Rectal smooth muscle tissue (tissue), 1 donor: ENCODE results near the gene CACNA2D3.

ENCODE experiments used
- H3K27ac ChIP-seq: one replicate; pipeline ENCODE4 v1.7.0; 2013; ENCODE audit warnings: low read depth, low read length, inconsistent platforms
- H3K27me3 ChIP-seq: one replicate; pipeline ENCODE4 v1.7.0; 2013; ENCODE audit warnings: low read length; ENCODE audit not compliant: control insufficient read depth, insufficient read depth
- H3K36me3 ChIP-seq: one replicate; pipeline ENCODE4 v1.7.0; 2013; ENCODE audit warnings: low read length; ENCODE audit not compliant: control insufficient read depth, insufficient read depth
- H3K4me1 ChIP-seq: one replicate; pipeline ENCODE4 v1.7.0; 2013; ENCODE audit warnings: low read length; ENCODE audit not compliant: control insufficient read depth, insufficient read depth
- H3K4me3 ChIP-seq: one replicate; pipeline ENCODE4 v1.7.0; 2013; ENCODE audit warnings: low read length
- H3K9ac ChIP-seq: one replicate; pipeline ENCODE4 v1.7.0; 2013; ENCODE audit warnings: low read length

Gene CACNA2D3

GRCh38 chr3:55065331-55065730 lies 943.0 kb downstream of the CACNA2D3 start:
- H3K27me3 ChIP-seq, result no peaks in the 10 kb centered on the region
- no peak overlapping the region for H3K9ac ChIP-seq
- no peaks in the 10 kb centered on the region for H3K36me3 ChIP-seq
- H3K27ac ChIP-seq, result no peak overlapping the region
- no peak overlapping the region for H3K4me3 ChIP-seq
- peaks cover 5% of the 10 kb centered on the region for H3K4me1 ChIP-seq

GRCh38 chr3:55066551-55067047 lies 944.2 kb downstream of the CACNA2D3 start:
- Histone ChIP-seq H3K4me3 (no peak overlapping the region), H3K4me1 (peaks cover 5% of the 10 kb centered on the region), H3K27ac (peak overlapping the region; percentile 2), H3K36me3 (no peaks in the 10 kb centered on the region), H3K9ac (no peak overlapping the region), H3K27me3 (no peaks in the 10 kb centered on the region)

GRCh38 chr3:55069950-55070349 lies 947.6 kb downstream of the CACNA2D3 start:
- Histone ChIP-seq H3K27me3 (no peaks in the 10 kb centered on the region), H3K27ac (no peak overlapping the region), H3K4me3 (no peak overlapping the region), H3K4me1 (peaks cover 6% of the 10 kb centered on the region), H3K9ac (no peak overlapping the region), H3K36me3 (no peaks in the 10 kb centered on the region)

- Histone ChIP-seq H3K4me3 (no peak overlapping the region), H3K27me3 (no peaks in the 10 kb centered on the region), H3K36me3 (no peaks in the 10 kb centered on the region), H3K9ac (no peak overlapping the region), H3K27ac (no peak overlapping the region), H3K4me1 (peaks cover 3% of the 10 kb centered on the region)
Observed at GRCh38 chr3:55074796-55075195, 952.4 kb downstream of the CACNA2D3 start.

- no peak overlapping the region for H3K9ac ChIP-seq
- H3K4me1 ChIP-seq, result peaks cover 3% of the 10 kb centered on the region
- no peaks in the 10 kb centered on the region for H3K27me3 ChIP-seq
- H3K4me3 ChIP-seq, result no peak overlapping the region
- no peaks in the 10 kb centered on the region for H3K36me3 ChIP-seq
- H3K27ac ChIP-seq, result no peak overlapping the region
Observed at GRCh38 chr3:55075846-55076245, 953.5 kb downstream of the CACNA2D3 start.

GRCh38 chr3:55077726-55078125 lies 955.4 kb downstream of the CACNA2D3 start:
- H3K9ac ChIP-seq, result no peak overlapping the region
- no peak overlapping the region for H3K4me3 ChIP-seq
- peaks cover 3% of the 10 kb centered on the region for H3K4me1 ChIP-seq
- no peak overlapping the region for H3K27ac ChIP-seq
- no peaks in the 10 kb centered on the region for H3K36me3 ChIP-seq
- no peaks in the 10 kb centered on the region for H3K27me3 ChIP-seq

GRCh38 chr3:55078876-55079275 lies 956.5 kb downstream of the CACNA2D3 start:
- no peak overlapping the region for H3K9ac ChIP-seq
- H3K27me3 ChIP-seq, result no peaks in the 10 kb centered on the region
- H3K4me3 ChIP-seq, result no peak overlapping the region
- H3K27ac ChIP-seq, result no peak overlapping the region
- H3K36me3 ChIP-seq, result no peaks in the 10 kb centered on the region
- H3K4me1 ChIP-seq, result peaks cover 3% of the 10 kb centered on the region

GRCh38 chr3:55085231-55085630 lies 962.9 kb downstream of the CACNA2D3 start:
- H3K27ac ChIP-seq, result no peak overlapping the region
- H3K36me3 ChIP-seq, result no peaks in the 10 kb centered on the region
- H3K27me3 ChIP-seq, result no peaks in the 10 kb centered on the region
- no peak overlapping the region for H3K9ac ChIP-seq
- H3K4me1 ChIP-seq, result no peaks in the 10 kb centered on the region
- H3K4me3 ChIP-seq, result no peak overlapping the region

- Histone ChIP-seq H3K36me3 (no peaks in the 10 kb centered on the region), H3K27me3 (no peaks in the 10 kb centered on the region), H3K4me3 (no peak overlapping the region), H3K27ac (no peak overlapping the region), H3K9ac (no peak overlapping the region), H3K4me1 (no peaks in the 10 kb centered on the region)
Observed at GRCh38 chr3:55089211-55089610, 966.9 kb downstream of the CACNA2D3 start.

GRCh38 chr3:55090291-55090690 lies 967.9 kb downstream of the CACNA2D3 start:
- Histone ChIP-seq H3K27me3 (no peaks in the 10 kb centered on the region), H3K4me3 (no peak overlapping the region)

GRCh38 chr3:55090746-55091145 lies 968.4 kb downstream of the CACNA2D3 start:
- no peaks in the 10 kb centered on the region for H3K4me1 ChIP-seq
- H3K4me3 ChIP-seq, result no peak overlapping the region
- H3K27ac ChIP-seq, result no peak overlapping the region
- H3K36me3 ChIP-seq, result no peaks in the 10 kb centered on the region
- no peak overlapping the region for H3K9ac ChIP-seq
- H3K27me3 ChIP-seq, result no peaks in the 10 kb centered on the region

More at GRCh38 chr3:55090291-55090690, 967.9 kb downstream of the CACNA2D3 start:
- Histone ChIP-seq H3K9ac (no peak overlapping the region), H3K27ac (no peak overlapping the region), H3K36me3 (no peaks in the 10 kb centered on the region), H3K4me1 (no peaks in the 10 kb centered on the region)

GRCh38 chr3:55091381-55092225 lies 969.3 kb downstream of the CACNA2D3 start:
- H3K36me3 ChIP-seq, result no peaks in the 10 kb centered on the region
- no peak overlapping the region for H3K9ac ChIP-seq
- H3K27ac ChIP-seq, result no peak overlapping the region
- no peaks in the 10 kb centered on the region for H3K27me3 ChIP-seq
- no peaks in the 10 kb centered on the region for H3K4me1 ChIP-seq
- no peak overlapping the region for H3K4me3 ChIP-seq

GRCh38 chr3:55094676-55095075 lies 972.3 kb downstream of the CACNA2D3 start:
- no peaks in the 10 kb centered on the region for H3K36me3 ChIP-seq
- no peaks in the 10 kb centered on the region for H3K27me3 ChIP-seq
- H3K9ac ChIP-seq, result no peak overlapping the region
- H3K4me1 ChIP-seq, result no peaks in the 10 kb centered on the region
- H3K4me3 ChIP-seq, result no peak overlapping the region
- H3K27ac ChIP-seq, result no peak overlapping the region
